ENCODE measurements around the gene REM2. TPM values are rescaled to one million over a fixed set of nuclear protein-coding genes. Genes with fewer than 3 reads are reported as not detected.

The REM2 gene
- polyA plus RNA-seq, 1 of the 3 experiments (the other 2 are of a cell fraction) = 0.26 TPM

GRCh38 chr14:22890416-22890815 is 7.4 kb downstream of the REM2 start:
- WGBS (ENCODE audit: low lambda C conversion rate) = 70% methylated on average over 1 of the region's 1 CpG
- H2AFZ ChIP-seq (ENCODE audit: low read depth) = no peak overlapping the region
- TF ChIP-seq SMC3 (IDR thresholded peaks at IDR 0.05; ENCODE audit: low read depth, low read length) = no peak
- no peak for TF ChIP-seq FOSL2 (IDR thresholded peaks at IDR 0.05; ENCODE audit: borderline replicate concordance, low read depth)
- no peak for TF ChIP-seq FOXM1 (IDR thresholded peaks at IDR 0.05; ENCODE audit: low read depth)
- TF ChIP-seq, protein P1, sequence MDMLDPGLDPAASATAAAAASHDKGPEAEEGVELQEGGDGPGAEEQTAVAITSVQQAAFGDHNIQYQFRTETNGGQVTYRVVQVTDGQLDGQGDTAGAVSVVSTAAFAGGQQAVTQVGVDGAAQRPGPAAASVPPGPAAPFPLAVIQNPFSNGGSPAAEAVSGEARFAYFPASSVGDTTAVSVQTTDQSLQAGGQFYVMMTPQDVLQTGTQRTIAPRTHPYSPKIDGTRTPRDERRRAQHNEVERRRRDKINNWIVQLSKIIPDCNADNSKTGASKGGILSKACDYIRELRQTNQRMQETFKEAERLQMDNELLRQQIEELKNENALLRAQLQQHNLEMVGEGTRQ (IDR thresholded peaks at IDR 0.05; ENCODE audit: borderline replicate concordance, low read depth, low read length) = no peak
- no peak for TF ChIP-seq RXRA (IDR thresholded peaks at IDR 0.05; ENCODE audit: borderline replicate concordance, low read depth)
- TF ChIP-seq MAX (IDR thresholded peaks at IDR 0.05; ENCODE audit: low read depth) = no peak
- no peak for TF ChIP-seq RCOR1 (IDR thresholded peaks at IDR 0.05; ENCODE audit: low read length)
- no peak for TF ChIP-seq RFX5 (IDR thresholded peaks at IDR 0.05; ENCODE audit: low read length)
- no peak for TF ChIP-seq IRF3 (IDR thresholded peaks at IDR 0.05; ENCODE audit: low read depth, low read length)
- no peak for TF ChIP-seq GABPA (IDR thresholded peaks at IDR 0.05; ENCODE audit: low read depth)
- TF ChIP-seq CHD2 (IDR thresholded peaks at IDR 0.05; ENCODE audit: low read length, partially characterized antibody) = no peak
- TF ChIP-seq SIN3A (IDR thresholded peaks at IDR 0.05; ENCODE audit: borderline replicate concordance, low read depth, low read length) = no peak
- no peak for TF ChIP-seq PBX3 (IDR thresholded peaks at IDR 0.05)
- H4K20me1 ChIP-seq (ENCODE audit: insufficient read depth) = no peaks in the 10 kb centered on the region
- no peaks in the 10 kb centered on the region for H3K36me3 ChIP-seq (replicated peaks in 1 of 2; ENCODE audit: control insufficient read depth in 1 of 2, insufficient read depth in 2 of 2, low read length in 1 of 2)
- no peak overlapping the region for H3K4me3 ChIP-seq (ENCODE audit: low read depth in 2 of 2, low read length in 1 of 2)
- no peaks in the 10 kb centered on the region for H3F3A ChIP-seq (replicated peaks; ENCODE audit: insufficient read depth)
- ChIA-PET POLR2A (no interaction called here), CTCF (interaction anchor here (1.6 to 13.0 kb wide), 4 partner anchors 11 to 68 kb away, joined by 4 to 96 read pairs (median 14); no protein-coding TSS in a partner anchor)
- no peaks in the 10 kb centered on the region for H3K9me2 ChIP-seq
- H3K27me3 ChIP-seq (ENCODE audit: insufficient read depth) = no peaks in the 10 kb centered on the region
- H3K4me1 ChIP-seq (ENCODE audit: control insufficient read depth in 1 of 2, insufficient read depth in 2 of 2, low read depth in 1 of 2, low read length in 1 of 2) = peaks cover 8 to 19% of the 10 kb centered on the region in 2 experiments; a peak in 2 of 4 replicates
- no peak for DNase-seq
- no peak overlapping the region for H3K4me2 ChIP-seq
- H3K9ac ChIP-seq = no peak overlapping the region
- H3K27ac ChIP-seq (ENCODE audit: low read depth in 2 of 2, low read length in 1 of 2) = no peak overlapping the region
- H3K9me3 ChIP-seq = no peaks in the 10 kb centered on the region
- peaks cover 6% of the 10 kb centered on the region; the same call in 1 of the 2 replicates for H3K79me2 ChIP-seq (ENCODE audit: insufficient read depth)

DNA sequence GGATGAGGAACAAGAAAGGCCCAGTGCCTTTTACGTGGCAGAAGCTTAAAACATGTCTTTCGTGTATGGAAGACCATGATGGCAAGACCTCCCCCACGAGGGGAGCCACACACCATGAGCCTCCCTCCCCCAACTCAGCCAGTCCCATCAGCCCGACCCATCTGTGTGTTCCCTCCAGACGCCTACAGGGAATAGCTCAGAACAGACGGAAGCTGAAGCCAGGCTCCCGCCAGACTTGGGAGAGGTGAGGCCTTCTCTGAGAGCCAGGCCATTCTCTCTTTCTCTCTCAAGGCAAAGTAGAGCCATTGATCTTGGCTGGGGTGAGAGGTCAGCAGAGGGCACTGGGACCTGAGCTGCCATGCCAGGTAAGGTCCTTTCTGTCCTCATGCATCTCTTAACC is 9.5 kb downstream of the REM2 start:
- no peaks in the 10 kb centered on the region for H3K9me2 ChIP-seq
- H3K4me2 ChIP-seq = no peak overlapping the region
- 93% methylated on average over 7 of the region's 7 CpGs for WGBS (ENCODE audit: low lambda C conversion rate)
- no peak overlapping the region for H3K9ac ChIP-seq
- peaks cover 6% of the 10 kb centered on the region; the same call in 1 of the 2 replicates for H3K79me2 ChIP-seq (ENCODE audit: insufficient read depth)
- H2AFZ ChIP-seq (ENCODE audit: low read depth) = no peak overlapping the region
- H3K27me3 ChIP-seq (ENCODE audit: insufficient read depth) = no peaks in the 10 kb centered on the region
- no peak for TF ChIP-seq POLR2AphosphoS5 (IDR thresholded peaks at IDR 0.05; ENCODE audit: low read depth, low read length)
- no peak for TF ChIP-seq MEF2A (IDR thresholded peaks at IDR 0.05; ENCODE audit: borderline replicate concordance, low read depth)
- no peak overlapping the region for H3K27ac ChIP-seq (ENCODE audit: low read depth in 2 of 2, low read length in 1 of 2)
- no peaks in the 10 kb centered on the region for H3K9me3 ChIP-seq
- no peak overlapping the region for H3K4me3 ChIP-seq (ENCODE audit: low read depth in 2 of 2, low read length in 1 of 2)
- H3K36me3 ChIP-seq (replicated peaks in 1 of 2; ENCODE audit: control insufficient read depth in 1 of 2, insufficient read depth in 2 of 2, low read length in 1 of 2) = no peaks in the 10 kb centered on the region
- no peak for DNase-seq
- peaks cover 8 to 9% of the 10 kb centered on the region in 2 experiments; a peak in 2 of 4 replicates for H3K4me1 ChIP-seq (ENCODE audit: control insufficient read depth in 1 of 2, insufficient read depth in 2 of 2, low read depth in 1 of 2, low read length in 1 of 2)
- no peaks in the 10 kb centered on the region for H4K20me1 ChIP-seq (ENCODE audit: insufficient read depth)
- ChIA-PET POLR2A (no interaction called here), CTCF (interaction anchor here (2.0 to 13.0 kb wide), 4 partner anchors 9 to 39 kb away, joined by 4 to 96 read pairs (median 12); partner anchors contain the start of genes LRP10 and REM2)
- H3F3A ChIP-seq (replicated peaks; ENCODE audit: insufficient read depth) = no peaks in the 10 kb centered on the region
